Right lobe of liver (tissue), 6 donors: ENCODE measurements around the gene ABCF2. TPM values are rescaled to one million over a fixed set of nuclear protein-coding genes. Genes with fewer than 3 reads are reported as not detected.

ENCODE experiments used
- ATAC-seq, 4 donors: fragments of 200-7000 bp; cut with Tn5 transposase; one replicate each; pipeline ENCODE4 v1.9.1; 2020; ENCODE audit warnings: mild to moderate bottlenecking in 4 of 4, moderate library complexity in 4 of 4
- DNase-seq, 3 donors: peaks; one replicate each; pipeline ENCODE4 v3.0.0-alpha.2; 2020
- H3K27ac ChIP-seq, 3 donors: fragments of 200-600 bp; one replicate each; pipeline ENCODE4 v1.8.0; 2022
- H3K27me3 ChIP-seq, 2 donors: fragments of 200-600 bp; one replicate each; pipeline ENCODE4 v1.8.0; 2022
- H3K36me3 ChIP-seq, 4 donors: fragments of 200-600 bp; sonication (generic) in 1 of 4; one replicate each; pipeline versions ENCODE4 v1.5.1 to v1.8.0; 2017 to 2022; ENCODE audit warnings: control low read depth in 1 of 4
- H3K4me1 ChIP-seq, 4 donors: fragments of 200-600 bp; sonication (generic) in 1 of 4; one replicate each; pipeline versions ENCODE4 v1.5.1 to v1.8.0; 2017 to 2022; ENCODE audit warnings: control low read depth in 1 of 4
- H3K4me3 ChIP-seq, 3 donors: fragments of 200-600 bp; one replicate each; pipeline ENCODE4 v1.8.0; 2022
- H3K9me3 ChIP-seq, 4 donors: fragments of 200-600 bp; sonication (generic) in 1 of 4; one replicate each; pipeline versions ENCODE4 v1.5.1 to v1.8.0; 2017 to 2022; ENCODE audit warnings: control low read depth in 1 of 4
- POLR2A ChIP-seq: fragments of 450-650 bp; IDR thresholded peaks from one replicate; pipeline ENCODE4 v1.6.1; 2017; ENCODE audit warnings: antibody characterized with exemption, mild to moderate bottlenecking
- WGBS: methylation state at CpG from one replicate; pipeline ENCODE4 v1.1.6; 2018; ENCODE audit warnings: low coverage, low lambda C conversion rate; ENCODE audit not compliant: insufficient coverage; ENCODE audit errors: missing lambda C conversion rate; 5-methylcytosine and 5-hydroxymethylcytosine counted together
- intact Hi-C, 2 donors: fragments of 100-400 bp; cut with DNase I; formaldehyde crosslinking; loops; one replicate each; pipeline versions ENCODE4 v1.11.2 to v1.14.1; 2022
- long read RNA-seq: library from polyadenylated mRNA; unstranded; transcript quantifications from one replicate; pipeline ENCODE4 v2.0.0, GENCODE V29; 2019
- total RNA-seq, 6 experiments: library from RNA; depleted of rRNA in 2 of 6; stranded (reverse); fragments of >200 nt in 2 of 6; fragmentation: NEBNext Ultra II Directional in 3 of 6; extraction: Animal tissue kit (Norgen Biotek cat#: 25700) in 3 of 6; gene quantifications; one replicate each; pipeline versions ENCODE4 v1.1.0 to v1.2.4, GENCODE V29; 2016 to 2023
- TF ChIP-seq, protein P1 (sequence below), 4 donors: fragments of 200-600 bp in 3 of 4; fragments of 450-650 bp in 1 of 4; IDR thresholded peaks; one replicate each; pipeline versions ENCODE4 v1.5.1 to v1.8.0; 2016 to 2022; ENCODE audit warnings: antibody characterized with exemption in 4 of 4, mild to moderate bottlenecking in 2 of 4
- donor health status: DM: no; HTN: yes; CAD: no.
- donor health status: DM: no; HTN: no; CAD: no.
- donor health status: DM: no; HTN: no; CAD: no.
- donor health status: DM: no; HTN: yes; CAD: no.
- donor health status: DM: no; HTN: yes; CAD: no.

Gene ABCF2
- total RNA-seq, result 10 to 100 TPM in 4 of 6 experiments, 1 to 10 TPM in 2; 7.3 to 22.3 (median 11.4) TPM
- long read RNA-seq, partial matches to known transcripts, result 1 of 5 reads
- long read RNA-seq, other reads (novel, unspliced or antisense), result 0 of 5 reads

DNA sequence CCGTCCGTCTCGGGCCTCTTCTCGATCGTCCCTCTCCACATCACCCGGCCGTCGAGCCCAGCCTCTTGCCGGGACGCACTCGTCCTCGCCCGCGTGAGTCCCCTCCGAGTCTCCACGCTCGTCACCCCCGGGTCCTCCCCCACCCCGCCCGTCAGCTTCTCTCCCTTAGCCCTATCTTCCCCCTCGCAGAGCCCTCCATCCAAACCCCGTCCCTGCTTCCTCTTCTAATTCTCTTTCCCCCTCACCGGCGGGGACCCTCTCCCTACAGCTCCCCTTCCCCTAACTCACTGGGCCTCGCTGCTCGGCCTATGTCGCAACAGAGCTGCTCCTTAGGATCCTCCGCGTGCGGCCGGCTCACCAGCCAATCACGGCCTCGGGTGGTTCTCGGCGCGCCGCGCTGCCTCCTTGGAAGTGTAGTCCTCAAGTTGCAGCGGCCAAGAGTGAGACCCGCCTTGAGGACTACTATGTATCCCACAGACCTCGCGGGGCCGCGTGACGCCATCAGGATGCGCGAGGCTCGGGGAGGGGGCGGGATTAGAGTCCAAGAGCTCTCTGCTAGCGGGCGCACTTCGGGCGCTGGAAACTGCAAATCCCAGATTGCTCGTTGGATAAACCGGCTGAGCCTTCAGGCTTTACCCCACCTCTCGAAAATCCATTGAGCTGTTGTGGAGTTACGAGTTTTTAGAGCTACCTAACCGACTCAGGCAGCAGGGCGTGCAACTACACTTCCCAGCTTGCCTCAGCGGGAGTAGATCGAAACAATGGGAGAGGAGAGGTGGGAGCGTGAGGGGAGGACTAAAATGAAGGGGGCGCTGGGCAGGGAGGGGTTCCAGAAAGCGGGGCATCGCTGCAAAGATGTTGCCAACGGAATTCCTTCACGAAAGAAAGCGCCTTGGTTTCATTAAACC lies at the start of gene ABCF2:
Gene ABCF2, minus strand, starts transcription at position 331 of the 908 bp plus-strand sequence. CDS start 747 bp downstream, outside the sequence.
- peak within 1 kb of the TSS; percentile 45 to 59 (median 54) for H3K27ac ChIP-seq
- intact Hi-C loops, result no loop called here

DNA sequence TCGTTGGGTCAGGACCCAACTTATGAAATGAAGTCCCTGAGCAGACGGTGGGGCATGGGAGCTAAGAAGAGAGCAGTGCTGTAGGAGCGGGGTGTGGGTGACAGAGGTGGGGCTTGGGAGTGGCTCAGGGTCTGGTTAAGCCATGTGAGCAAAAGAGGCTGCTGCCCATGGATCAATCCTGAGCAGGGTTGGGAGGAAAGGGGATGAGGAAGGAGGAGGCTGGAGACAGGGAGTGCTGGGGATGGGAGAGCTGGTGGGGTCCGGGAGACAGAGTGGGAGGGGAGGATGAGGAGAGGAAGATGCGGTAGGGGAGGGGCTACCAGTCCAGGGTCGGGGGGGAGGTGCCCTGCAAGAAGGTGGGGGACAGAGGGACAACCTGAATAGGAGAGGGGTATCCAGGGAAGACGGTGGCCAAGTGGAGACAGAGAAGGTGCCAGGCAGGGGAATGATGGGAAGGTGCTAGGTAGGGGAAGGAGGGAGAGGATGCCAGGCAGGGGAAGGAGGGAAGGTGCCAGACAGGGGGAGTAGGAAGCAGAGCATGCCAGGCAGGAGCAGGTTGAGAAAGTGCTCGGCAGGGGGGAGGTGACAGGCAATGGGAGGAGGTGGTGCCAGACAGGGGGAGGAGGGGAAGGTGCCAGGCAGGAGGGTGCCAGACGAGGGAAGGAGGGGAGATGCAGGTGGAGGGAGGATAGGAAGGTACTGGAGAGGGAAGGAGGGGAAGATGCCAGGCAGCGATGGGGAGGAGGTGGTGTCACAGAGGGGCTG lies 49.0 kb upstream of the ABCF2 start:
- DNase-seq (peak in 1 of 3 donors; percentile 46), ATAC-seq (no peak)
- Histone ChIP-seq H3K4me3 (no peak overlapping the region), H3K9me3 (no peaks in the 10 kb centered on the region), H3K4me1 (peaks cover 0 to 12% (median 0%) of the 10 kb centered on the region in 4 donors), H3K27me3 (no peaks in the 10 kb centered on the region), H3K36me3 (no peaks in the 10 kb centered on the region), H3K27ac (no peak overlapping the region)
- intact Hi-C loops, result no loop called here
- TF ChIP-seq, protein P1, sequence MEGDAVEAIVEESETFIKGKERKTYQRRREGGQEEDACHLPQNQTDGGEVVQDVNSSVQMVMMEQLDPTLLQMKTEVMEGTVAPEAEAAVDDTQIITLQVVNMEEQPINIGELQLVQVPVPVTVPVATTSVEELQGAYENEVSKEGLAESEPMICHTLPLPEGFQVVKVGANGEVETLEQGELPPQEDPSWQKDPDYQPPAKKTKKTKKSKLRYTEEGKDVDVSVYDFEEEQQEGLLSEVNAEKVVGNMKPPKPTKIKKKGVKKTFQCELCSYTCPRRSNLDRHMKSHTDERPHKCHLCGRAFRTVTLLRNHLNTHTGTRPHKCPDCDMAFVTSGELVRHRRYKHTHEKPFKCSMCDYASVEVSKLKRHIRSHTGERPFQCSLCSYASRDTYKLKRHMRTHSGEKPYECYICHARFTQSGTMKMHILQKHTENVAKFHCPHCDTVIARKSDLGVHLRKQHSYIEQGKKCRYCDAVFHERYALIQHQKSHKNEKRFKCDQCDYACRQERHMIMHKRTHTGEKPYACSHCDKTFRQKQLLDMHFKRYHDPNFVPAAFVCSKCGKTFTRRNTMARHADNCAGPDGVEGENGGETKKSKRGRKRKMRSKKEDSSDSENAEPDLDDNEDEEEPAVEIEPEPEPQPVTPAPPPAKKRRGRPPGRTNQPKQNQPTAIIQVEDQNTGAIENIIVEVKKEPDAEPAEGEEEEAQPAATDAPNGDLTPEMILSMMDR (IDR thresholded peaks at IDR 0.05), result no peak
- TF ChIP-seq POLR2A, result no peak
- 25% methylated on average over 10 of the region's 10 CpGs for WGBS

More for the DNA sequence above, at the start of gene ABCF2:
- Histone ChIP-seq H3K27me3 (no peaks in the 10 kb centered on the region), H3K9me3 (no peaks in the 10 kb centered on the region), H3K36me3 (peaks cover 0 to 29% (median 8%) of the 10 kb centered on the region in 4 donors), H3K4me3 (peak within 1 kb of the TSS; percentile 80 to 95 (median 87)), H3K4me1 (peaks cover 0 to 21% (median 7%) of the 10 kb centered on the region in 4 donors)
- ATAC-seq (peak; percentile 98 to 99 (median 99)), DNase-seq (peak; percentile 97 to 99 (median 98))
- WGBS, result under 1% methylated on average over 45 of the region's 68 CpGs
- peak; percentile 44 for TF ChIP-seq POLR2A
- TF ChIP-seq, protein P1 (IDR thresholded peaks at IDR 0.05), result no peak

DNA sequence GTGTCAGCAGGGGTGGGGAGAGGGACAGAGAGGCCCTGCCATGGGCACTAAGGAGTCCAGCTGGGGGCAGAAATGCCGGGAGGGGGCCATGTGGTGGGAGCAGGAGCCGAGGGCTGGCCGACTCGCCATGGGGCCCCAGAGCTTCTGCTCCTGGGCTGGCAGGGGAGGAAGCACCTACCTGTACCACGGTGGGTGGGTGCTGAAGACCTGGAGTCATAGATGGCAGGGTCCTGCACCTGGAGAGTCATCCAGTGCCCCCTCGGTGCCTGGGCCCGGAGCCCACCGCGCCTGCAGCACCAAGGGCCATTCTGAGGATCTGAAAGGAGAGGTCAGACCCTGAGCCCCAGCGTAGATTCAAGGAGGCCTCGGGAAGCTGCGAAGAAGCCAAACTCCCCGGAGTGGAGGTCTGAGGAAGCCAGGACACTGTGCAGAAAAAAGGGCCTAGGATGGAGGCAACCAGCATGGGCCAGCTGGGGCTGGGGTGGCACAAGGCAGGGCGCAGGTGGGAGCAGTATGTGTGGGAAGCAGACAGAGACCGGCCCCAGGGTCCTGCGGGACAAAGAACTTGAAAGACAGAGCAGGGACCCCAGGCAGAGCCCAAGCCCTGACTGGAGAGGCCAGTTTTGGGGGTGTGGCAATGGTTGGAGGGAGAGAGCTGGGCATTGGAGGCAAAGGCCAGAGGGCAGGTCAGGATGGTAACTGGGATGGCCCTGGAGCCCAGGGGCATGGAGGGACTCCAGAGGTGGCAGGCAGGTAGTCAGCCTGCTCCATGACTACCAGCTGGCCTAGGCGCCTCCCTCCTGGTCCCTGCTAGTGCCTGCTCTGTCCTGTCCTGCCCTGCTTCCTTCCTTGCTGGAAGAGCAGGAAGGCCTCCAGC lies 48.2 kb upstream of the ABCF2 start:
- ATAC-seq, result peak in 1 of 4 donors; percentile 43
- H3K27ac ChIP-seq, result no peak overlapping the region

More for the DNA sequence above, 48.2 kb upstream of the ABCF2 start:
- intact Hi-C loops, result no loop called here
- TF ChIP-seq POLR2A, result no peak
- TF ChIP-seq, protein P1 (IDR thresholded peaks at IDR 0.05), result no peak
- Histone ChIP-seq H3K4me1 (peaks cover 0 to 12% (median 0%) of the 10 kb centered on the region in 4 donors), H3K36me3 (no peaks in the 10 kb centered on the region), H3K27me3 (no peaks in the 10 kb centered on the region), H3K9me3 (no peaks in the 10 kb centered on the region), H3K4me3 (no peak overlapping the region)
- 81% methylated on average over 3 of the region's 17 CpGs for WGBS
- DNase-seq, result peak in 1 of 3 donors; percentile 44
